Activated CD4-positive, alpha-beta memory T cell treated with anti-CD3 and anti-CD28 coated beads, Interleukin-2, amount 10 ng/mL, durations not matched to agents 7 days and 5 days (primary cell): ENCODE results near the gene TTC39B. TPM values are rescaled to one million over a fixed set of nuclear protein-coding genes. Genes with fewer than 3 reads are reported as not detected.

Experiments
- CTCF ChIA-PET: fragments of 350-600 bp; sonication (Branson Sonifier 250); formaldehyde crosslinking; loops from one replicate; lab custom pipeline; 2021; ENCODE audit warnings: antibody characterized with exemption, inconsistent platforms; lab: Charles Lee
- POLR2A ChIA-PET: fragments of 350-600 bp; sonication (Branson Sonifier 250); formaldehyde crosslinking; loops from one replicate; lab custom pipeline; 2021; ENCODE audit warnings: antibody characterized with exemption; lab: Charles Lee
- DNase-seq: peaks from one replicate; pipeline ENCODE4 v3.0.0-alpha.2; 2020
- H3K27ac Mint-ChIP-seq: one replicate; pipeline ENCODE4 v1.8.0; 2021; ENCODE audit warnings: mild to moderate bottlenecking, mixed read lengths
- H3K27me3 Mint-ChIP-seq: one replicate; pipeline ENCODE4 v1.8.0; 2021; ENCODE audit warnings: mixed read lengths
- H3K36me3 Mint-ChIP-seq: one replicate; pipeline ENCODE4 v1.8.0; 2021; ENCODE audit warnings: low read depth, mixed read lengths
- H3K4me1 Mint-ChIP-seq: one replicate; pipeline ENCODE4 v1.8.0; 2021; ENCODE audit warnings: mixed read lengths
- H3K4me3 Mint-ChIP-seq: one replicate; pipeline ENCODE4 v1.8.0; 2021; ENCODE audit warnings: mild to moderate bottlenecking, mixed read lengths
- H3K9me3 Mint-ChIP-seq: one replicate; pipeline ENCODE4 v1.8.0; 2021; ENCODE audit warnings: mixed read lengths
- total RNA-seq, 2 experiments: library from RNA; stranded (reverse); gene quantifications; one replicate each; pipeline ENCODE4 v1.2.3, GENCODE V29; 2021

The TTC39B gene
- total RNA-seq, 2 experiments from 2014 or later, result 27.5 to 29.6 TPM

DNA sequence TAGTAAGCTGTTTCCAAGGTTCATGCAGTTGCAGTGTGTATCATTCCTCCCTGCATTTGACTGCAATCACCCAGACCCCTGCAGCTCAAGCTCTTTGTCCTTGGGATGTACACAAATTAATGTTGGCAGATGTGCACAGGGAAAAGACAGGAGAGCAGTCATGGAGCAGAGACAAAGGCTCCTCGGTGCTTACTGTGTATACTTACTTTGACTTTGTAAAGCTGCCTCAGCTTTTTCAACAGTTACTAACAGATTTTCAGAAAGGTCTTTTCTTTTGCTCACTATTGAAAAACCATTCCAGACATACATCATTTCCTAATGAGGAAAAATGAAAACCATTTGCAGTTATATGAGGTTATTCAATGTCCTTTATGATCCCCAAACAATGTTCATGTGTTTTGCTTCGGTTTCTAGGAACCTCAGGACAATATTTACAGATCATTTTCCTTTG is 124.9 kb downstream of the TTC39B start:
- no peaks in the 10 kb centered on the region for H3K9me3 Mint-ChIP-seq
- H3K27me3 Mint-ChIP-seq, result no peaks in the 10 kb centered on the region
- ChIA-PET POLR2A (no interaction called here), CTCF (no interaction called here)
- H3K27ac Mint-ChIP-seq, result no peak overlapping the region
- H3K4me3 Mint-ChIP-seq, result no peak overlapping the region
- H3K4me1 Mint-ChIP-seq, result no peaks in the 10 kb centered on the region
- H3K36me3 Mint-ChIP-seq, result peaks cover 45% of the 10 kb centered on the region
- DNase-seq, result no peak

DNA sequence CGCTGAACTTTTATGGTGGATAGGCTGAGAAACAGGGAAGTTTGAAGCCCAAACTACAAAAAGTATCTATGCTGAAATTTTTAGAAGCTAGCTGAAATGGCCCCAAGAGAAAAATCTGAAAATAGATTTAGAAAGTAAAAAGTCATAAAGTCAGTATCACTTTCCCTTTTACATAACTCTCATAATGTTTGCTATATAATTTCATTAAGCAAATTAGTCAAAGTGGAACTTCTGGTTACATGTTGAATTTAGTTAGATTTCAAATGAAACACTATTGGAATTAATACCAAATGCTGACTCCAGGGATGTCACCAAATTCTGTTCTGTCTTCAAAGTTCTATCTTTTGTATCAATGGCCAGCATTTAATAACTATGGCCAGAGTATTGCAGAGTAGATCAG is 126.9 kb downstream of the TTC39B start:
- DNase-seq, result no peak
- CTCF ChIA-PET, result interaction anchor here (1.1 kb wide), 1 partner anchor 18 kb away, joined by 3 read pairs; no protein-coding TSS in a partner anchor

DNA sequence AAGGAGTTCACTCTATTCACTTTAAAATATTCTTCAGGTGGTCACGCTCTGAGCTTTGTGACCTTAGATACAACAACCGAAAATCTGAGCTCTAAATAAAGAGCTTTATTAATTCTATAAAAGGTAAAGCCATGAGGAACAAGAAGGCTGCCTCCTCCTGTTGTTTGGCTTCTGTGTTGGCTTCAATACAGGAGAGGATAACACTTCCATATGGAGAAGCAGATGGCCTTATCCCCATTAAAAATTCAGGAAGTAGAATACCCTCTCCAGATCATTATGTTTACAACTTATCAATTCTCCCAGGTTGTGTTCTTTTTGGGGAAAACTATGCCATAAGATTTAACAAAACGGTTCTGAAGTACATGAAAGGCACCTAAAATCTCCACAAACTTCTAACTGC is 128.4 kb downstream of the TTC39B start:
- Mint-ChIP-seq H3K4me3 (no peak overlapping the region), H3K4me1 (no peaks in the 10 kb centered on the region), H3K27ac (no peak overlapping the region), H3K27me3 (no peaks in the 10 kb centered on the region), H3K9me3 (no peaks in the 10 kb centered on the region), H3K36me3 (peaks cover 36% of the 10 kb centered on the region)
- POLR2A ChIA-PET, result no interaction called here
- CTCF ChIA-PET, result interaction anchor here (0.5 kb wide), 1 partner anchor 355 kb away, joined by 4 read pairs; no protein-coding TSS in a partner anchor
- DNase-seq, result no peak

More for the DNA sequence above, 126.9 kb downstream of the TTC39B start:
- H3K4me1 Mint-ChIP-seq, result no peaks in the 10 kb centered on the region
- no peaks in the 10 kb centered on the region for H3K27me3 Mint-ChIP-seq
- no peak overlapping the region for H3K4me3 Mint-ChIP-seq
- POLR2A ChIA-PET, result no interaction called here
- H3K9me3 Mint-ChIP-seq, result no peaks in the 10 kb centered on the region
- no peak overlapping the region for H3K27ac Mint-ChIP-seq
- peaks cover 33% of the 10 kb centered on the region for H3K36me3 Mint-ChIP-seq

DNA sequence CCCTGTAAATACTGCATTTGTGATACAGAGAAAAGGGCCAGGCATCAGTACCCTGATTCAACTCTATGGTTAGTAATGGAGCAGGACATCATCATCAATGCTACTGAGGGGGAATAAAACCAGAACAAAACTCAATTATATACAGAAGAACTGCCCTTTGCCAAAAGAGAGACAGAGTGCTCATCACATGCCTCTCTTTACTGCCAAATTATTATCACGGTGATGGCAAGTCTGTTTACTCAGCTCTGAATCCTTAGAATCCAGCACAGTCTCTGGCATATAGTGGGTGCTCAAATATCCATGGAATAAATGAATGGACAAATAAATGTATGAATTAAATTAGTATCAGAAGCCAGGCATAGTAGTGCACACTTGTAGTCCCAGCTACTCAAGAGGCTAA is 130.2 kb downstream of the TTC39B start:
- H3K9me3 Mint-ChIP-seq, result no peaks in the 10 kb centered on the region

DNA sequence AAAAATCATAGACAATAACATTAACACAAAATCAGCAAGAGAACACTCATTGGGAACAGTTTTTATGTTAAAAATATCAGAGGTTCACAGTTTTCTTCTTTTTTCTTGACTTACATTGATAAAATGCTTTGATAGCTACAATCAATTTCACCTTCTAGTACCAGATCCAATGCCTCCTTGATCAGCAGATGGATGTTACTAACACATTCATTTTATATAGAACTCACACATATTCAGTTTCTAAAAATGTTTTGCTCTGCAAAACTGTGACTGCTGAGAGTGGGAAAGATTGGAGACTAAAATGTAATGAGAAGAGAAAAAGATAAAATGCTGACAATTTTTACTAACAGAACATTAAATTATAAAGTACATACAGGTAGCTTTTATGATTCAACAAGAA is 143.1 kb downstream of the TTC39B start:
- no peak for DNase-seq
- Mint-ChIP-seq H3K27ac (no peak overlapping the region), H3K4me1 (no peaks in the 10 kb centered on the region), H3K36me3 (peaks cover under 1% of the 10 kb centered on the region), H3K27me3 (no peaks in the 10 kb centered on the region), H3K4me3 (no peak overlapping the region), H3K9me3 (no peaks in the 10 kb centered on the region)
- ChIA-PET POLR2A (no interaction called here), CTCF (no interaction called here)

More for the DNA sequence above, 130.2 kb downstream of the TTC39B start:
- Mint-ChIP-seq H3K36me3 (peaks cover 35% of the 10 kb centered on the region), H3K27me3 (no peaks in the 10 kb centered on the region), H3K4me1 (no peaks in the 10 kb centered on the region), H3K27ac (no peak overlapping the region), H3K4me3 (no peak overlapping the region)
- ChIA-PET POLR2A (interaction anchor here (1.6 kb wide), 1 partner anchor 10 kb away, joined by 3 read pairs; no protein-coding TSS in a partner anchor), CTCF (no interaction called here)
- no peak for DNase-seq

DNA sequence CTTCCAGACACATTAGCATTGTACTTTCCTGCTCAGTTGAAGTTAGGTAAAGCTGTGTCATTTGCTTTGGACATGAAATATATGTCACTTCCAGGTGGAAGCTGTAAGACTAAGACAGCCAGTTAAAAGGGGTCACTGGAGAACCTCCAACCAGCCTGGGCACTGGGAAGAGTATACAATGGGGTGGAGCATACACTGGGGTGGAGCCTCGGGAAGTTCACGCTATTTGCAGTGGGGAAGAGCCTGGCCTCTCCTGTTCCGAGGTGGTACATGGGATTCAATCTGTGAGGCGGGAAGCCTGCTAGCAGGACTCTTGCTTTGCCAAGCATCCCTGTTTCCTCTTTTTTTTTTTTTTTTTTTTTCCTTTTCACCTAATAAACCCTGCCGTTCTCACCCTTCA is 145.3 kb downstream of the TTC39B start:
- H3K4me1 Mint-ChIP-seq, result no peaks in the 10 kb centered on the region
- no peaks in the 10 kb centered on the region for H3K27me3 Mint-ChIP-seq
- ChIA-PET POLR2A (no interaction called here), CTCF (interaction anchor here (0.7 kb wide), 1 partner anchor 19 kb away, joined by 3 read pairs; no protein-coding TSS in a partner anchor)
- no peak overlapping the region for H3K27ac Mint-ChIP-seq
- no peak overlapping the region for H3K4me3 Mint-ChIP-seq
- H3K36me3 Mint-ChIP-seq, result no peaks in the 10 kb centered on the region
- no peak for DNase-seq
- no peaks in the 10 kb centered on the region for H3K9me3 Mint-ChIP-seq

DNA sequence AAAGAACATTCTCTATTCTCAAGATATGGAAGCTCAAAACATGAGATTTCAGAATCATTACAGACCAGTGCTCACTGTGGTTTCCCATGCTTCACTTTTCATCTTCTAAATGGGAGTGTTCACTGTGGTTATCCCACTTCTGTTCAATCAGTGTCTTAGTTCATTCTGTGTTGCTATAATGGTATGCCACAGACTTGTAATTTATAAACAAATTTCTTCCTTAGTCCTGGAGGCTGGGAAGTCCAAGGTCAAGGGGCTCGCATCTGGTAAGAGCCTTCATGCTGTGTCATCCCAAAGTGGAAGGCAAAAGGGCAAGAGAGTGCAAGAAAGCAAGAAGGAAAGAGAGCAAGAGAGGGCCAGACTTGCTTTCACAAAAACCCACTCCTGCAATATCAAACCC is 146.3 kb downstream of the TTC39B start:
- no peak overlapping the region for H3K4me3 Mint-ChIP-seq
- H3K4me1 Mint-ChIP-seq, result no peaks in the 10 kb centered on the region
- no peak overlapping the region for H3K27ac Mint-ChIP-seq
- POLR2A ChIA-PET, result no interaction called here
- peaks cover 5% of the 10 kb centered on the region for H3K27me3 Mint-ChIP-seq
- H3K36me3 Mint-ChIP-seq, result no peaks in the 10 kb centered on the region
- H3K9me3 Mint-ChIP-seq, result no peaks in the 10 kb centered on the region
- no peak for DNase-seq
- CTCF ChIA-PET, result no interaction called here

DNA sequence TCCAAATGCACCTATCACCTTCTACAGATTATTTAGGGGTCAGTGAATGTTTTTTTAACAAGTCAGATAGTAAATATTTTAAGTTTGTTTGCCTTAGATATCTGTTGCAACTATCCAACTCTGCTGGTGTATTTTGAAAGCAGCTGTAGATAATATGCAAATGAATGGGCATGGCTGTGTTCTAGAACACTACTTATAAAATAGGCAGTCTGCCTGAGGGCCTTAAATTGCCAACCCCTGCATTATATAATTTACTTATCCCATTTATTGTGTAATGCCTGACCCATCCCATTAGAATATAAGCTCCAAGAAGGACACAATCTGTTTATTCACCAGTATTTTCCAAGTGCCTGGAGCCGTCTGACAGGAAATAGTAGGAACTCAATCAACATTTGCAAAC is 149.0 kb downstream of the TTC39B start:
- Mint-ChIP-seq H3K9me3 (no peaks in the 10 kb centered on the region), H3K36me3 (no peaks in the 10 kb centered on the region), H3K27me3 (peaks cover 9% of the 10 kb centered on the region), H3K4me1 (no peaks in the 10 kb centered on the region), H3K4me3 (no peak overlapping the region), H3K27ac (no peak overlapping the region)
- POLR2A ChIA-PET, result no interaction called here
- DNase-seq, result no peak
- CTCF ChIA-PET, result no interaction called here

DNA sequence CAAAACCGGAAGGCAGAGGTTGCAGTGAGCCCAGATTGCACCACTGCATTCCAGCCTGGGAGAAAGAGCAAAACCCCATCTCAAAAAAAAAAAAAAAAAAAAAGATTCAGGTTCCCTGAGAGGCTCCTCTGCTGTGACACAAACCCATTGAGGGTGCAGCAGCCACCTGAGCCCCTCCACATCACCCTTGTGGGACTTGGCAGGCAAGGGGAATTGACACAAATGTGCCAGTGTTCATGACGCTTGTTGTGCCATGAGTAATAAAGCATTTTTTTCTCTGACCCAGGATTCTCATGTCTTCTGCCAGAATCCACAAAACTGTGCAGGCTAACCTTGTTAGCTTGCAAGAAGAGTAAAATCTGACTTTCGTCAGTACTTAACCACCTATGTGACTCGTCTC is 149.6 kb downstream of the TTC39B start:
- POLR2A ChIA-PET, result no interaction called here
- no peaks in the 10 kb centered on the region for H3K36me3 Mint-ChIP-seq
- DNase-seq, result no peak
- peaks cover 12% of the 10 kb centered on the region for H3K27me3 Mint-ChIP-seq
- CTCF ChIA-PET, result no interaction called here
- no peak overlapping the region for H3K4me3 Mint-ChIP-seq
- no peaks in the 10 kb centered on the region for H3K4me1 Mint-ChIP-seq
- no peak overlapping the region for H3K27ac Mint-ChIP-seq
- H3K9me3 Mint-ChIP-seq, result no peaks in the 10 kb centered on the region

DNA sequence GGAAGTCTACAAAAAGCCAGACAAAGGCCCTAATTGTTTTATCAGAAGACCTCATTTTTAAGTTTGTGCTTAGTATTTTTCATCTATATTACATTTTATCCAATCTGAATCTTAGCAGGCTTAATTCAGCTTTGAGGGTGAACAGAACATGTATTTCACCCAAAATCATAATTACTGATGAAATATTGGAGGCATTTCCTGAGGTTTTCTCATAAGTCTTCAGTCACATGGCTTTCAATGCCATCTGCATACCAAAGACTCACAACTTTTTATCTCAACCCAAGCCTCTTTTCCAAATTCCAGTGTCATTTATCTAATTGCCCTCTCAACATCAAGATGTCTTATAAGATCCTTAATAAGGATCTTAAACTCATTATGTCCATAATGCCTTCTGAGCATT is 150.8 kb downstream of the TTC39B start:
- Mint-ChIP-seq H3K27me3 (peaks cover 12% of the 10 kb centered on the region), H3K4me3 (no peak overlapping the region), H3K4me1 (no peaks in the 10 kb centered on the region), H3K36me3 (no peaks in the 10 kb centered on the region), H3K9me3 (no peaks in the 10 kb centered on the region), H3K27ac (no peak overlapping the region)
- ChIA-PET POLR2A (no interaction called here), CTCF (interaction anchor here (0.8 kb wide), 1 partner anchor 20 kb away, joined by 3 read pairs; no protein-coding TSS in a partner anchor)
- DNase-seq, result no peak

DNA sequence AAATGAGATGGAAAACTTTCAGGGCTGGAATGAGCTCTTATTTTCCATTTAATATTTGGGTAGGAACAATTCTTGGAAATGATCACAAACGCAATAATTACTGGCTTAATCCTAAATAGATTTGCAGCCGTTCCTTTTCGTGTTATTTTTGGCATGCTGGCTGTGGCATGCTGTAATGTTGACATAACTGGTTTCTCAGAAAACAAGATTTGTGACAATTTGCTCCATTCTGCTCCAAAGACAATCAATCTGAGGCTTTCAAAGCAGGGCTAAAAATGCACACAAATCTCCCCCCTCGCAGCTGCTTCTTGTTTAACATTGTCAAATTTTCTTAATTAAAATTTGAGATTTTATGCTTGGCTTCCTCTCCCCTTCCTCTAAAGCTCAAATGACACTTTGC is 151.2 kb downstream of the TTC39B start:
- Mint-ChIP-seq H3K27me3 (peaks cover 12% of the 10 kb centered on the region), H3K4me1 (no peaks in the 10 kb centered on the region)

DNA sequence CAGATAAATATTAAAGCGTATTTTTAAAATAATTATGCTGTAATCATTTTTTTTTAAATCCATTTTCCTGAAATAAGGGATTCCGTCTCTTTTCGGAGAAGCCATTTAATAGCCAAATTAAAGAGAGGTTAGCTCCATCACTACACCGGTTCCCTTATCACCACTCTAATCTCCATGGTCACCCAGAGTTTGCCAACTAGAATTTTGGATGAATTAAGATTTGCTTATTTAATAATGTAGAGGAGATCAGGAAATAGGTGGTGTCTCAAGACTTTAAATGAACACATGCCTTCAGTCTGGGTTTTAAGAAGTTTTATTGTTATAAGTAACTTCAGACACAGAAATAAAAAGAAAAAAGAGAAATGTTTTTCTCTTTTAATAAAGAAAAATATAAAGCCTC is 151.7 kb downstream of the TTC39B start:
- Mint-ChIP-seq H3K36me3 (no peaks in the 10 kb centered on the region), H3K4me1 (no peaks in the 10 kb centered on the region), H3K27ac (no peak overlapping the region), H3K4me3 (no peak overlapping the region), H3K9me3 (no peaks in the 10 kb centered on the region), H3K27me3 (peaks cover 12% of the 10 kb centered on the region)
- no peak for DNase-seq
- ChIA-PET CTCF (interaction anchor here (0.8 kb wide), 1 partner anchor 19 kb away, joined by 3 read pairs; no protein-coding TSS in a partner anchor), POLR2A (no interaction called here)

More for the DNA sequence above, 151.2 kb downstream of the TTC39B start:
- CTCF ChIA-PET, result interaction anchor here (0.8 kb wide), 1 partner anchor 20 kb away, joined by 3 read pairs; no protein-coding TSS in a partner anchor
- Mint-ChIP-seq H3K4me3 (no peak overlapping the region), H3K27ac (no peak overlapping the region), H3K9me3 (no peaks in the 10 kb centered on the region), H3K36me3 (no peaks in the 10 kb centered on the region)
- POLR2A ChIA-PET, result no interaction called here
- DNase-seq, result no peak

DNA sequence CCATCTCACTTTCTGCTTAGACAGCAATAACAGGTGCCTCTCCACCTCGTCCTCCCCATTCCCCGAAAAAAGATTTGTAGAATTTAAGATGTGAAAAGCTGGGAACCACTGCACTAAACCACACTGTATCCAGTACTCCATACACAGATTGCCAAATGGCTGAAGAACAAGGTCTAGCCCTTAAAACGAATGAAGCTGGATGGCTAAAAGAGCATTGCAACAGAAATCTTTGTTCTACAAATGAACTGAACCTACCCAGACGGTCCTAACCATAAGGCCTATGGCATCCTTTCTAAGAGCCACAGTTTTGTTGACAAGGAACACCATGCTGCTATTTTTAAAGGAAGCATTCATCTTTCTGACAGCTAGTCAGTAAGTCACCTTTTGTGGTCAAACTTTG is 152.3 kb downstream of the TTC39B start:
- Mint-ChIP-seq H3K27ac (no peak overlapping the region), H3K4me3 (no peak overlapping the region), H3K4me1 (no peaks in the 10 kb centered on the region), H3K36me3 (no peaks in the 10 kb centered on the region), H3K9me3 (no peaks in the 10 kb centered on the region), H3K27me3 (peaks cover 12% of the 10 kb centered on the region)
- no peak for DNase-seq
- POLR2A ChIA-PET, result no interaction called here
- CTCF ChIA-PET, result no interaction called here

DNA sequence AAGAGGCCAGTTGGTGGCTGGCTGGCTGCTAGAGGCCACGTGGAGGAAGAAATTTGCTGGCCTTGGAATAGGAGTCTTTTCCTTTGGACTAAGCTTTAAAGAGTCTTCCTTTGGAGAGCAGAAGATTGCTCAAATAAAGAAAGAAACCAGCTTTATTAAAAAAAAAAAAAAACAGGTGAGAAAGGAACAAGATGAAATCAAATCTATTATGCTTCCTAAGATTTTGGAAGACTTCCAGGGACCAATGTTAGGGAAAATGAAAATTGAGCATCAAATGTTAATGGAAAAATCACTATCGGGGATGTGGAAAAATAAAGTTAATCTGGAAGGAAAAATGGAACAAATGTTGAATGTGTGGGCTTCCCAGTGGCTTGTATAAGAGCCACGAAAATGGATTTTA is 153.1 kb downstream of the TTC39B start:
- DNase-seq, result no peak
- Mint-ChIP-seq H3K27me3 (peaks cover 12% of the 10 kb centered on the region), H3K36me3 (no peaks in the 10 kb centered on the region), H3K4me3 (no peak overlapping the region), H3K27ac (no peak overlapping the region), H3K4me1 (no peaks in the 10 kb centered on the region), H3K9me3 (no peaks in the 10 kb centered on the region)
- POLR2A ChIA-PET, result no interaction called here
- CTCF ChIA-PET, result no interaction called here
